ENCODE results near the gene PTK7. TPM values are rescaled to one million over a fixed set of nuclear protein-coding genes. Genes with fewer than 3 reads are reported as not detected.

PTK7 gene
- 10 to 100 TPM in 1 of 4 donors, 1 to 10 TPM in 3; 6.8 to 10.8 (median 8.0) TPM for total RNA-seq

DNA sequence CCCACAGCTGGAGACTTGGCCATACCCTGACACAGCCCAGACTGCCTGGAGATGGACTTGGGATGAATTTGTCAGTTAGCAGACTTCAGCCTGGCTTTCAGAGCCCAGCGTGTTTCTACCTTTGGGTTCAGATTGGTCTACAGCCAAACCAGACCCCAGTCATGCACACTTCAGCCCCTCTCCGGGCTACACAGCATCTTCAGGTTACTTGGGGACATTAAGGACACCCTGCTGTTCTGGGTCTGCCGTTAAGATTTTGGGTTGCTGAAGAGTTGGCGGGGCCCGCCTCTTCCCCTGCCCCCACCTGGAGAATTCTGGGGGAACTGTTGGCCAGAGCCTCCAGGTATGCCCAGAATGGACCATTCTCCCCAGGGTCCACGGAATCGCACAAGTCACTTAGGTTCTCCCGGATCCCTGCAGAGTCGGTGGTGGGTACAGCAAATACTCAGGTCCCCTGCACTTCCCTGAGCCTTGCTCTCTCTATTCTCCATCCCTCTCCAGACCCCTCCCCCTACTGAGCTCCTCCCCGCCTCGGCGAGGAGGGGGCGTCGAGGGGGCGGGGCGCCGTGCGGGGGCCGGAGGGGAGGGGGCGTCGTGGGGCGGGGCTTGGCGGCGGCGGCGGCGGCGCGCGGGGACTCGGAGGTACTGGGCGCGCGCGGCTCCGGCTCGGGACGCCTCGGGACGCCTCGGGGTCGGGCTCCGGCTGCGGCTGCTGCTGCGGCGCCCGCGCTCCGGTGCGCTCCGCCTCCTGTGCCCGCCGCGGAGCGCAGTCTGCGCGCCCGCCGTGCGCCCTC is at the start of gene PTK7:
TSS of gene PTK7 (plus strand) at position 645 of the 794 bp plus-strand sequence. CDS start 175 bp downstream, outside the sequence.
- WGBS = 18% methylated on average over 9 of the region's 60 CpGs
- peak within 1 kb of the TSS; percentile 49 to 64 (median 59) for H3K4me3 ChIP-seq
- H3K9me3 ChIP-seq = no peaks in the 10 kb centered on the region
- peaks cover 0 to 28% (median 5%) of the 10 kb centered on the region in 4 donors for H3K27me3 ChIP-seq
- peaks cover 8 to 26% (median 23%) of the 10 kb centered on the region in 4 donors for H3K4me1 ChIP-seq
- TF ChIP-seq CTCF (IDR thresholded peaks at IDR 0.05) (no peak), POLR2A (IDR thresholded peaks at IDR 0.05; ENCODE audit: low read depth) (no peak), POLR2AphosphoS5 (IDR thresholded peaks at IDR 0.05) (no peak), EP300 (IDR thresholded peaks at IDR 0.05) (no peak)
- peaks cover 7 to 42% (median 39%) of the 10 kb centered on the region in 4 donors for H3K36me3 ChIP-seq
- H3K27ac ChIP-seq (replicated peaks in 1 of 4) = no peak within 1 kb of the TSS
- DNase-seq (ENCODE audit: extremely low spot score) = no peak
- intact Hi-C loops (cut with DNase I) = loop anchor here (5.0 kb wide), 1 partner anchor 51 kb away; no protein-coding TSS in a partner anchor

GRCh38 chr6:43026365-43026764 is 49.7 kb upstream of the PTK7 start:
- TF ChIP-seq EP300 (IDR thresholded peaks at IDR 0.05) = no peak
- TF ChIP-seq POLR2AphosphoS5 (IDR thresholded peaks at IDR 0.05) = no peak
- no peak for TF ChIP-seq POLR2A (IDR thresholded peaks at IDR 0.05; ENCODE audit: low read depth)
- no peak for TF ChIP-seq CTCF (IDR thresholded peaks at IDR 0.05)
- intact Hi-C loops (cut with DNase I) = no loop called here
- Histone ChIP-seq H3K4me1 (peaks cover 16 to 28% (median 22%) of the 10 kb centered on the region in 4 donors), H3K27me3 (no peaks in the 10 kb centered on the region), H3K27ac (replicated peaks in 1 of 4) (no peak overlapping the region), H3K4me3 (no peak overlapping the region), H3K9me3 (no peaks in the 10 kb centered on the region), H3K36me3 (peaks cover 64 to 72% (median 67%) of the 10 kb centered on the region in 4 donors)
- DNase-seq (ENCODE audit: extremely low spot score) = no peak
- WGBS = 81% methylated on average over 5 of the region's 5 CpGs

DNA sequence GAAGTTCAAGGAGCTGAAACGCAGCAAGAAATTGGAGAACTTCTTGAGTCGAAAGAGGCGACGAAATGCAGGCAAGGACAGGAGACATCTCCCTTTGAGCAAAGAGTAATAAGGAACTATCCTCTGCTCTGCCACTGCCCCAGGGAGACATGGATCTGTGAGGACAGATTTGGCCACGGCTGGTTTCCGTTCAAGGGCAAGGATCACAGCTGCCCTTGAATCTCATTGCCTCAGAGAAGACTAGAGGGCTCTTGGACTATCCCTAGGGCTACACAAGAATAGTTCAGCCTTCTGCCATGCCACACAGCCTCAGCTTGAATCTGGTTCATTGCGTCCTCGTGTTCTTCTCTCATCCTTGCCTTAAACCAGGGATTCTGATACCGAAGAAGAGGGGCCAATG is 47.0 kb upstream of the PTK7 start:
- WGBS = 90% methylated on average over 9 of the region's 9 CpGs
- Histone ChIP-seq H3K36me3 (peaks cover 65 to 96% (median 82%) of the 10 kb centered on the region in 4 donors), H3K4me3 (no peak overlapping the region), H3K27ac (replicated peaks in 1 of 4) (no peak overlapping the region), H3K27me3 (no peaks in the 10 kb centered on the region), H3K9me3 (no peaks in the 10 kb centered on the region), H3K4me1 (peaks cover 0 to 7% (median 1%) of the 10 kb centered on the region in 4 donors)
- TF ChIP-seq CTCF (IDR thresholded peaks at IDR 0.05) (no peak), POLR2AphosphoS5 (IDR thresholded peaks at IDR 0.05) (no peak), POLR2A (IDR thresholded peaks at IDR 0.05; ENCODE audit: low read depth) (no peak), EP300 (IDR thresholded peaks at IDR 0.05) (no peak)
- intact Hi-C loops (cut with DNase I) = no loop called here
- no peak for DNase-seq (ENCODE audit: extremely low spot score)

GRCh38 chr6:43032326-43032725 is 43.8 kb upstream of the PTK7 start:
- Histone ChIP-seq H3K9me3 (no peaks in the 10 kb centered on the region), H3K36me3 (peaks cover 41 to 98% (median 74%) of the 10 kb centered on the region in 4 donors), H3K27me3 (no peaks in the 10 kb centered on the region), H3K4me1 (peaks cover 9 to 12% (median 10%) of the 10 kb centered on the region in 4 donors), H3K27ac (replicated peaks in 1 of 4) (no peak overlapping the region), H3K4me3 (no peak overlapping the region)
- intact Hi-C loops (cut with DNase I) = no loop called here
- 96% methylated on average over 4 of the region's 4 CpGs for WGBS
- TF ChIP-seq POLR2AphosphoS5 (IDR thresholded peaks at IDR 0.05) (no peak), EP300 (IDR thresholded peaks at IDR 0.05) (no peak), POLR2A (IDR thresholded peaks at IDR 0.05; ENCODE audit: low read depth) (no peak), CTCF (IDR thresholded peaks at IDR 0.05) (no peak)
- no peak for DNase-seq (ENCODE audit: extremely low spot score)
